DND-41 (cell line): Measurements from ENCODE around the gene ABCC9.
"Not testable (repeated sequence)": the region's sequence is repeated elsewhere in the genome, so short reads cannot be mapped to it uniquely, and the experiment has no call there.

Experiments
- ATAC-seq: fragments of 200-7000 bp; cut with Tn5 transposase; 3 replicates; pipeline ENCODE4 v1.9.1; 2021; ENCODE audit warnings: low read depth; ENCODE audit not compliant: insufficient read depth
- DNase-seq: peaks from one replicate; pipeline ENCODE4 v3.0.0-alpha.2; 2020
- H2AFZ ChIP-seq: 2 replicates; pipeline ENCODE4 v1.6.0; 2012; ENCODE audit warnings: low read depth, low read length
- H3K27ac ChIP-seq: 2 replicates; pipeline ENCODE4 v1.5.1; 2012; ENCODE audit warnings: low read length, inconsistent platforms
- H3K27me3 ChIP-seq: fragments of 200-600 bp; sonication (generic); 2 replicates; pipeline ENCODE4 v1.6.0; 2012; ENCODE audit warnings: low read length, mild to moderate bottlenecking, inconsistent platforms; ENCODE audit not compliant: insufficient read depth, poor library complexity
- H3K36me3 ChIP-seq: 2 replicates; pipeline ENCODE4 v1.5.1; 2012; ENCODE audit warnings: low read length, inconsistent platforms; ENCODE audit not compliant: insufficient read depth
- H3K4me1 ChIP-seq: 2 replicates; pipeline ENCODE4 v1.5.1; 2012; ENCODE audit warnings: mild to moderate bottlenecking, low read length; ENCODE audit not compliant: insufficient read depth
- H3K4me2 ChIP-seq: 2 replicates; pipeline ENCODE4 v1.6.0; 2012; ENCODE audit warnings: mild to moderate bottlenecking, moderate library complexity, low read length, inconsistent platforms; ENCODE audit not compliant: insufficient read depth
- H3K4me3 ChIP-seq, 2 experiments: fragments of 200-600 bp in 1 of 2; shearing (Covaris generic) in 1 of 2; 2 replicates each; pipeline ENCODE4 v1.5.1; 2012 to 2016; ENCODE audit warnings: inconsistent platforms in 2 of 2, low read length in 2 of 2, mild to moderate bottlenecking in 2 of 2, low read depth in 1 of 2, moderate library complexity in 1 of 2
- H3K79me2 ChIP-seq: 2 replicates; pipeline ENCODE4 v1.6.0; 2012; ENCODE audit warnings: low read length, inconsistent platforms; ENCODE audit not compliant: insufficient read depth
- H3K9ac ChIP-seq: 2 replicates; pipeline ENCODE4 v1.6.0; 2012; ENCODE audit warnings: low read depth, mild to moderate bottlenecking, inconsistent platforms, low read length, moderate library complexity
- H3K9me3 ChIP-seq: 2 replicates; pipeline ENCODE4 v1.5.1; 2012; ENCODE audit warnings: low read length, moderate library complexity, mild to moderate bottlenecking, inconsistent platforms; ENCODE audit not compliant: insufficient read depth, severe bottlenecking
- H4K20me1 ChIP-seq: 2 replicates; pipeline ENCODE4 v1.6.0; 2012; ENCODE audit warnings: low read length; ENCODE audit not compliant: insufficient read depth
- EZH2 ChIP-seq: IDR thresholded peaks from 3 replicates; pipeline ENCODE4 v1.6.1; 2012; ENCODE audit warnings: borderline replicate concordance, low read depth, mild to moderate bottlenecking, moderate library complexity, low read length, inconsistent platforms; ENCODE audit not compliant: severe bottlenecking
- TF ChIP-seq, protein P1 (sequence below): IDR thresholded peaks from 2 replicates; pipeline ENCODE4 v1.5.1; 2012; ENCODE audit warnings: borderline replicate concordance, low read length, moderate library complexity, mild to moderate bottlenecking; ENCODE audit not compliant: poor library complexity, severe bottlenecking; ENCODE audit errors: extremely low read depth

ABCC9 gene

GRCh38 chr12:21938879-21939278 lies 2.3 kb downstream of the ABCC9 start:
- TF ChIP-seq EZH2, result no peak
- TF ChIP-seq, protein P1, sequence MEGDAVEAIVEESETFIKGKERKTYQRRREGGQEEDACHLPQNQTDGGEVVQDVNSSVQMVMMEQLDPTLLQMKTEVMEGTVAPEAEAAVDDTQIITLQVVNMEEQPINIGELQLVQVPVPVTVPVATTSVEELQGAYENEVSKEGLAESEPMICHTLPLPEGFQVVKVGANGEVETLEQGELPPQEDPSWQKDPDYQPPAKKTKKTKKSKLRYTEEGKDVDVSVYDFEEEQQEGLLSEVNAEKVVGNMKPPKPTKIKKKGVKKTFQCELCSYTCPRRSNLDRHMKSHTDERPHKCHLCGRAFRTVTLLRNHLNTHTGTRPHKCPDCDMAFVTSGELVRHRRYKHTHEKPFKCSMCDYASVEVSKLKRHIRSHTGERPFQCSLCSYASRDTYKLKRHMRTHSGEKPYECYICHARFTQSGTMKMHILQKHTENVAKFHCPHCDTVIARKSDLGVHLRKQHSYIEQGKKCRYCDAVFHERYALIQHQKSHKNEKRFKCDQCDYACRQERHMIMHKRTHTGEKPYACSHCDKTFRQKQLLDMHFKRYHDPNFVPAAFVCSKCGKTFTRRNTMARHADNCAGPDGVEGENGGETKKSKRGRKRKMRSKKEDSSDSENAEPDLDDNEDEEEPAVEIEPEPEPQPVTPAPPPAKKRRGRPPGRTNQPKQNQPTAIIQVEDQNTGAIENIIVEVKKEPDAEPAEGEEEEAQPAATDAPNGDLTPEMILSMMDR, result no peak
- Histone ChIP-seq H4K20me1 (no peaks in the 10 kb centered on the region), H3K79me2 (no peaks in the 10 kb centered on the region), H3K4me3 (no peak overlapping the region), H3K4me1 (no peaks in the 10 kb centered on the region), H3K36me3 (no peaks in the 10 kb centered on the region), H3K9ac (no peak overlapping the region), H3K27ac (no peak overlapping the region), H3K9me3 (no peaks in the 10 kb centered on the region), H3K27me3 (no peaks in the 10 kb centered on the region), H2AFZ (no peak overlapping the region), H3K4me2 (no peak overlapping the region)
- no peak for DNase-seq
- ATAC-seq, result no peak

GRCh38 chr12:21934173-21934572 lies 7.1 kb downstream of the ABCC9 start:
- no peaks in the 10 kb centered on the region for H3K9me3 ChIP-seq
- no peak overlapping the region for H3K4me3 ChIP-seq
- H3K36me3 ChIP-seq, result no peaks in the 10 kb centered on the region
- H2AFZ ChIP-seq, result no peak overlapping the region
- no peaks in the 10 kb centered on the region for H3K4me1 ChIP-seq
- no peak overlapping the region for H3K9ac ChIP-seq
- no peak for TF ChIP-seq EZH2
- TF ChIP-seq, protein P1, result no peak
- no peaks in the 10 kb centered on the region for H3K79me2 ChIP-seq
- no peaks in the 10 kb centered on the region for H3K27me3 ChIP-seq
- H3K4me2 ChIP-seq, result no peak overlapping the region
- no peaks in the 10 kb centered on the region for H4K20me1 ChIP-seq
- H3K27ac ChIP-seq, result no peak overlapping the region
- no peak for DNase-seq
- ATAC-seq, result no peak

DNA sequence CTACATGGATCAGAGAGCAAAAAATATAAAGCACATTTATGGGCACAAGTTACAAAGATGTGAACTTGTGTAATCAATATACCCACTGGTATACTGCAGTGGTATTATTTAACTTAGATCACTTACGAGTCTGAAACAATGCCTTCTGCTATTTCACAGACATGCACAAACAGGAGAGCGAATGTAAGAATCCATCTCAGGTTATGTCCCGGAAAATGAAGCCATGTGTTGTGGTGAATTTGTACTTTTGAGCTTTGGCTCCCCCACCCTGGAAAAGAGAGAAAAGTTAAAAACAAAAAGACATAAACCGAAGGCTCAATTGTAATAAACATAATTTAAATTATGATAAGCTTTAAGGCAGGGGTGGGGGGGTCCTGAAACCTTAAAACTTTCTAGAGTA lies 7.6 kb downstream of the ABCC9 start:
- H3K9me3 ChIP-seq, result no peaks in the 10 kb centered on the region
- H3K4me1 ChIP-seq, result no peaks in the 10 kb centered on the region
- no peak overlapping the region for H3K27ac ChIP-seq
- H4K20me1 ChIP-seq, result no peaks in the 10 kb centered on the region
- no peak overlapping the region for H2AFZ ChIP-seq
- TF ChIP-seq, protein P1, result no peak
- TF ChIP-seq EZH2, result no peak
- no peaks in the 10 kb centered on the region for H3K27me3 ChIP-seq
- no peak overlapping the region for H3K4me3 ChIP-seq
- H3K36me3 ChIP-seq, result no peaks in the 10 kb centered on the region
- no peak overlapping the region for H3K4me2 ChIP-seq
- H3K79me2 ChIP-seq, result no peaks in the 10 kb centered on the region
- no peak for ATAC-seq
- DNase-seq, result no peak
- H3K9ac ChIP-seq, result no peak overlapping the region

DNA sequence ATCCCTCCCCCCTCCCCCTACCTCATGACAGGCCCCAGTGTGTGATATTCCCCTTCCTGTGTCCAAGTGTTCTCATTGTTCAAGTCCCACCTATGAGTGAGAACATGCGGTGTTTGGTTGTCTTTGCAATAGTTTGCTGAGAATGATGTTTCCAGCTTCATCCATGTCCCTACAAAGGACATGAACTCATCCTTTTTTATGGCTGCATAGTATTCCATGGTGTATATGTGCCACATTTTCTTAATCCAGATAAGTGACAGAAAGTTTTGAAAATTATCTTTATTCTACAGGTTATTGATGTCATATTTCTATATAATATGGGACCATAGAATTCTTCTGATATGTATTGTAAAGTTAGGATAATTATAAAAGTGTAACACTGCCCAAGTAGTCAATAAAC lies 11.3 kb downstream of the ABCC9 start:
- not testable (repeated sequence) for H3K36me3 ChIP-seq, H3K79me2 ChIP-seq, DNase-seq, H3K9me3 ChIP-seq, ATAC-seq, H3K9ac ChIP-seq, H3K4me2 ChIP-seq, H3K27ac ChIP-seq, H3K4me1 ChIP-seq, H3K4me3 ChIP-seq, H3K27me3 ChIP-seq, H2AFZ ChIP-seq, H4K20me1 ChIP-seq
